Measurements from ENCODE around the gene PTPN9.
"Not testable (repeated sequence)": the region's sequence is repeated elsewhere in the genome, so short reads cannot be mapped to it uniquely, and the experiment has no call there.

The PTPN9 gene

GRCh38 chr15:75445324-75445723 lies 133.8 kb downstream of the PTPN9 start:
- H3K36me3 ChIP-seq (ENCODE audit: control insufficient read depth in 4 of 4, insufficient read depth in 4 of 4, low read length in 3 of 4): peaks cover 4 to 36% (median 14%) of the 10 kb centered on the region in 4 experiments
- DNase-seq; H3K27me3 ChIP-seq (replicated peaks in 2 of 5; ENCODE audit: control insufficient read depth in 4 of 5, insufficient read depth in 5 of 5, low read length in 4 of 5); H3K9me3 ChIP-seq (ENCODE audit: control extremely low read depth in 1 of 5, control insufficient read depth in 4 of 5, insufficient read depth in 2 of 5, low read depth in 1 of 5, low read length in 4 of 5); H3K27ac ChIP-seq (ENCODE audit: insufficient read depth in 1 of 2, low read depth in 1 of 2, low read length in 2 of 2, poor library complexity in 1 of 2, severe bottlenecking in 2 of 2); POLR2A ChIA-PET; H3K4me3 ChIP-seq (ENCODE audit: control insufficient read depth in 1 of 7, extremely low read depth in 1 of 7, insufficient read depth in 4 of 7, low read depth in 2 of 7, low read length in 6 of 7): not testable (repeated sequence)
- H3K4me1 ChIP-seq (ENCODE audit: control extremely low read depth in 1 of 4, control insufficient read depth in 4 of 4, insufficient read depth in 4 of 4, low read length in 3 of 4): peaks cover 1 to 26% (median 17%) of the 10 kb centered on the region in 4 experiments
- WGBS (ENCODE audit: insufficient coverage): 100% methylated on average over 1 of the region's 10 CpGs
- CTCF ChIA-PET: interaction anchor here (0.8 kb wide), 1 partner anchor 8 kb away, joined by 6 read pairs; no protein-coding TSS in a partner anchor

- H3K27me3 ChIP-seq (replicated peaks in 2 of 5; ENCODE audit: control insufficient read depth in 4 of 5, insufficient read depth in 5 of 5, low read length in 4 of 5); H3K9me3 ChIP-seq (ENCODE audit: control extremely low read depth in 1 of 5, control insufficient read depth in 4 of 5, insufficient read depth in 2 of 5, low read depth in 1 of 5, low read length in 4 of 5); H3K27ac ChIP-seq (ENCODE audit: insufficient read depth in 1 of 2, low read depth in 1 of 2, low read length in 2 of 2, poor library complexity in 1 of 2, severe bottlenecking in 2 of 2); H3K4me3 ChIP-seq (ENCODE audit: control insufficient read depth in 1 of 7, extremely low read depth in 1 of 7, insufficient read depth in 4 of 7, low read depth in 2 of 7, low read length in 6 of 7): not testable (repeated sequence)
- ChIA-PET POLR2A (interaction anchor here (0.6 kb wide), 1 partner anchor 832 kb away, joined by 3 read pairs; no protein-coding TSS in a partner anchor), CTCF (interaction anchor here (1.3 kb wide), 1 partner anchor 65 kb away, joined by 3 read pairs; no protein-coding TSS in a partner anchor)
- Histone ChIP-seq H3K36me3 (ENCODE audit: control insufficient read depth in 4 of 4, insufficient read depth in 4 of 4, low read length in 3 of 4) (peaks cover 4 to 38% (median 14%) of the 10 kb centered on the region in 4 experiments), H3K4me1 (ENCODE audit: control extremely low read depth in 1 of 4, control insufficient read depth in 4 of 4, insufficient read depth in 4 of 4, low read length in 3 of 4) (peaks cover under 1 to 13% (median 4%) of the 10 kb centered on the region in 4 experiments)
- WGBS (ENCODE audit: insufficient coverage): no CpG with 5 or more reads among the region's 8 CpGs
- peak in 1 of 3 donors; percentile 8 for DNase-seq
These were observed 135.1 kb downstream of the PTPN9 start for GRCh38 chr15:75443972-75444453.

DNA sequence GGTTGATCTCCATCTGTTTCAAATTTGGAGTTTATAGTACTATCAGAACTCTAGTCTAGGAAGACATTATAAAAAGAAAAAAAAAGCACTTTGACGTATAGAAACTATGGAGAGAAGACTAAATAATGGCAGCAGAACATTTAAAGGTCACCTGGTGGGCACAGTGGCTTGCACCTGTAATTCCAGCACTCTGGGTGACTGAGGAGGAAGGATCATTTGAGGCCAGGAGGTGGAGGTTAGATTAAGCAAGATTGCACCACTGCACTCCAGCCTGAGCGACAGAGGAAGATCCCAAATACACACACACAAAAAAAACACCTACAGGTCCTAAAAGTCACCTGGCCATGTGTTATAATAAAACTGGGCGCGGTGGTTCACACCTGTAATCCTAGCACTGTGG lies 141.4 kb downstream of the PTPN9 start:
- H3K4me1 ChIP-seq (ENCODE audit: control extremely low read depth in 1 of 4, control insufficient read depth in 4 of 4, insufficient read depth in 4 of 4, low read length in 3 of 4): no peaks in the 10 kb centered on the region
- no peaks in the 10 kb centered on the region for H3K9me3 ChIP-seq (ENCODE audit: control extremely low read depth in 1 of 5, control insufficient read depth in 4 of 5, insufficient read depth in 2 of 5, low read depth in 1 of 5, low read length in 4 of 5)
- no peak for DNase-seq
- CTCF ChIA-PET: no interaction called here
- H3K4me3 ChIP-seq (ENCODE audit: control insufficient read depth in 1 of 7, extremely low read depth in 1 of 7, insufficient read depth in 4 of 7, low read depth in 2 of 7, low read length in 6 of 7): no peak overlapping the region
- POLR2A ChIA-PET: no interaction called here
- H3K36me3 ChIP-seq (ENCODE audit: control insufficient read depth in 4 of 4, insufficient read depth in 4 of 4, low read length in 3 of 4): peaks cover 7 to 33% (median 11%) of the 10 kb centered on the region in 4 experiments
- WGBS (ENCODE audit: insufficient coverage): 100% methylated on average over 4 of the region's 4 CpGs
- H3K27ac ChIP-seq (ENCODE audit: insufficient read depth in 1 of 2, low read depth in 1 of 2, low read length in 2 of 2, poor library complexity in 1 of 2, severe bottlenecking in 2 of 2): no peak overlapping the region
- no peaks in the 10 kb centered on the region for H3K27me3 ChIP-seq (replicated peaks in 2 of 5; ENCODE audit: control insufficient read depth in 4 of 5, insufficient read depth in 5 of 5, low read length in 4 of 5)

GRCh38 chr15:75436881-75437280 lies 142.2 kb downstream of the PTPN9 start:
- CTCF ChIA-PET: interaction anchor here (0.6 to 0.8 kb wide), 3 partner anchors 9 to 35 kb away, joined by 3 to 6 read pairs (median 3); no protein-coding TSS in a partner anchor
- 96% methylated on average over 4 of the region's 5 CpGs for WGBS (ENCODE audit: insufficient coverage)
- H3K4me1 ChIP-seq (ENCODE audit: control extremely low read depth in 1 of 4, control insufficient read depth in 4 of 4, insufficient read depth in 4 of 4, low read length in 3 of 4): no peaks in the 10 kb centered on the region
- no peak overlapping the region for H3K4me3 ChIP-seq (ENCODE audit: control insufficient read depth in 1 of 7, extremely low read depth in 1 of 7, insufficient read depth in 4 of 7, low read depth in 2 of 7, low read length in 6 of 7)
- peaks cover 6 to 33% (median 9%) of the 10 kb centered on the region in 4 experiments for H3K36me3 ChIP-seq (ENCODE audit: control insufficient read depth in 4 of 4, insufficient read depth in 4 of 4, low read length in 3 of 4)
- H3K27me3 ChIP-seq (replicated peaks in 2 of 5; ENCODE audit: control insufficient read depth in 4 of 5, insufficient read depth in 5 of 5, low read length in 4 of 5): no peaks in the 10 kb centered on the region
- no peak for DNase-seq
- POLR2A ChIA-PET: interaction anchor here (1.2 kb wide), 1 partner anchor 15 kb away, joined by 4 read pairs; the partner anchor contains the start of gene SIN3A
- H3K27ac ChIP-seq (ENCODE audit: insufficient read depth in 1 of 2, low read depth in 1 of 2, low read length in 2 of 2, poor library complexity in 1 of 2, severe bottlenecking in 2 of 2): no peak overlapping the region
- no peaks in the 10 kb centered on the region for H3K9me3 ChIP-seq (ENCODE audit: control extremely low read depth in 1 of 5, control insufficient read depth in 4 of 5, insufficient read depth in 2 of 5, low read depth in 1 of 5, low read length in 4 of 5)

- no peak overlapping the region for H3K4me3 ChIP-seq (ENCODE audit: control insufficient read depth in 1 of 7, extremely low read depth in 1 of 7, insufficient read depth in 4 of 7, low read depth in 2 of 7, low read length in 6 of 7)
- H3K27me3 ChIP-seq (replicated peaks in 2 of 5; ENCODE audit: control insufficient read depth in 4 of 5, insufficient read depth in 5 of 5, low read length in 4 of 5): no peaks in the 10 kb centered on the region
- no peak for DNase-seq
- POLR2A ChIA-PET: interaction anchor here (0.9 kb wide), 1 partner anchor 21 kb away, joined by 3 read pairs; no protein-coding TSS in a partner anchor
- H3K9me3 ChIP-seq (ENCODE audit: control extremely low read depth in 1 of 5, control insufficient read depth in 4 of 5, insufficient read depth in 2 of 5, low read depth in 1 of 5, low read length in 4 of 5): no peaks in the 10 kb centered on the region
- no peaks in the 10 kb centered on the region for H3K4me1 ChIP-seq (ENCODE audit: control extremely low read depth in 1 of 4, control insufficient read depth in 4 of 4, insufficient read depth in 4 of 4, low read length in 3 of 4)
- peaks cover 10 to 51% (median 24%) of the 10 kb centered on the region in 4 experiments for H3K36me3 ChIP-seq (ENCODE audit: control insufficient read depth in 4 of 4, insufficient read depth in 4 of 4, low read length in 3 of 4)
- no CpG with 5 or more reads among the region's 1 CpG for WGBS (ENCODE audit: insufficient coverage)
- CTCF ChIA-PET: interaction anchor here (1.0 to 1.1 kb wide), 2 partner anchors 15 to 17 kb away, joined by 3 read pairs; no protein-coding TSS in a partner anchor
- H3K27ac ChIP-seq (ENCODE audit: insufficient read depth in 1 of 2, low read depth in 1 of 2, low read length in 2 of 2, poor library complexity in 1 of 2, severe bottlenecking in 2 of 2): no peak overlapping the region
These were observed 147.4 kb downstream of the PTPN9 start for GRCh38 chr15:75431682-75432081.

DNA sequence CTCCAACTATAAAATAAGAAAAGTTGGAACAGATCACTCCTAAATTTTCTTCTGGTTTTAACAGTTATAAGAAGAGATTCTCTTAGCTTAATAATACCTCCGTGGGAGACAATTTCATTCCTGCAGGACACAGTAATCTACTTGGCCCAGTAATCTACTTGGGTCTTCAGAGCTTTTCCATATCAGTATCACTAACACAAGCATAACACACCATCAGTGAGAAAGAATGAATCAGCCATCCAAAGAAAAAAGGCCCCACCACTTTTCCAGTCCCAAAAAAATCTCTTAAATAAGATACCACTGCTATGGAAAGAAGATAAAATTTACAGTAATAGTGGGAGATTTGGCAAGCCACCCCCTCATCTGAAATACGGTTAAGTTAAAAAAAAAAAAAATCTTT lies 147.8 kb downstream of the PTPN9 start:
- DNase-seq: no peak
- WGBS (ENCODE audit: insufficient coverage): 100% methylated on average over 1 of the region's 2 CpGs
- POLR2A ChIA-PET: no interaction called here
- Histone ChIP-seq H3K27me3 (replicated peaks in 2 of 5; ENCODE audit: control insufficient read depth in 4 of 5, insufficient read depth in 5 of 5, low read length in 4 of 5) (no peaks in the 10 kb centered on the region), H3K27ac (ENCODE audit: insufficient read depth in 1 of 2, low read depth in 1 of 2, low read length in 2 of 2, poor library complexity in 1 of 2, severe bottlenecking in 2 of 2) (peak overlapping the region in 1 of 2 experiments; percentile 55), H3K36me3 (ENCODE audit: control insufficient read depth in 4 of 4, insufficient read depth in 4 of 4, low read length in 3 of 4) (peaks cover 10 to 53% (median 25%) of the 10 kb centered on the region in 4 experiments), H3K4me3 (ENCODE audit: control insufficient read depth in 1 of 7, extremely low read depth in 1 of 7, insufficient read depth in 4 of 7, low read depth in 2 of 7, low read length in 6 of 7) (no peak overlapping the region), H3K4me1 (ENCODE audit: control extremely low read depth in 1 of 4, control insufficient read depth in 4 of 4, insufficient read depth in 4 of 4, low read length in 3 of 4) (peaks cover 0 to 4% (median 1%) of the 10 kb centered on the region in 4 experiments), H3K9me3 (ENCODE audit: control extremely low read depth in 1 of 5, control insufficient read depth in 4 of 5, insufficient read depth in 2 of 5, low read depth in 1 of 5, low read length in 4 of 5) (no peaks in the 10 kb centered on the region)
- CTCF ChIA-PET: interaction anchor here (1.0 to 1.1 kb wide), 2 partner anchors 15 to 17 kb away, joined by 3 read pairs; no protein-coding TSS in a partner anchor

DNA sequence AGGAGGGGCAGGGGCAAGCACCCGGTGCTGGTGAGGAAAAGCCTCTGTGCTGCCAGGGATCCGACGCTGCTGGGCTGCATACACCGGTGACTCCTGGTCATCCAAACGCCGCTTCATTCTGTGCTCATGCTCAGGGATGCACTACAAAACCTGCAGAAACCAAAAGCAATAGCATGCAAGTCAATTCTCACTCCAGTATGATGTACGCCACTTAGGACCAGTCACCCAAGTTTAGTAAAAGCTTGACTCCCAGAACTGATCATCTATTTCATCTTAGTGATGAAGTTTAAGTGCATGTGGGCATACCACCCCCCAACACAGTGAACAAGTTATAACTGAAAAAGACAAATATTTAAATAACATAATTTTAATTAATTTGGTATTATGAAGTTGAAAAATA lies 148.9 kb downstream of the PTPN9 start:
- DNase-seq: no peak

More for the DNA sequence above, 148.9 kb downstream of the PTPN9 start:
- CTCF ChIA-PET: no interaction called here
- no peaks in the 10 kb centered on the region for H3K27me3 ChIP-seq (replicated peaks in 2 of 5; ENCODE audit: control insufficient read depth in 4 of 5, insufficient read depth in 5 of 5, low read length in 4 of 5)
- H3K27ac ChIP-seq (ENCODE audit: insufficient read depth in 1 of 2, low read depth in 1 of 2, low read length in 2 of 2, poor library complexity in 1 of 2, severe bottlenecking in 2 of 2): no peak overlapping the region
- peaks cover 0 to 7% (median 3%) of the 10 kb centered on the region in 4 experiments for H3K4me1 ChIP-seq (ENCODE audit: control extremely low read depth in 1 of 4, control insufficient read depth in 4 of 4, insufficient read depth in 4 of 4, low read length in 3 of 4)
- 100% methylated on average over 6 of the region's 7 CpGs for WGBS (ENCODE audit: insufficient coverage)
- no peaks in the 10 kb centered on the region for H3K9me3 ChIP-seq (ENCODE audit: control extremely low read depth in 1 of 5, control insufficient read depth in 4 of 5, insufficient read depth in 2 of 5, low read depth in 1 of 5, low read length in 4 of 5)
- POLR2A ChIA-PET: no interaction called here
- H3K36me3 ChIP-seq (ENCODE audit: control insufficient read depth in 4 of 4, insufficient read depth in 4 of 4, low read length in 3 of 4): peaks cover 8 to 49% (median 22%) of the 10 kb centered on the region in 4 experiments
- no peak overlapping the region for H3K4me3 ChIP-seq (ENCODE audit: control insufficient read depth in 1 of 7, extremely low read depth in 1 of 7, insufficient read depth in 4 of 7, low read depth in 2 of 7, low read length in 6 of 7)

Data from common myeloid progenitor, CD34-positive (primary cell).